ENCODE measurements around the gene SMIM30.

- no peak for TF ChIP-seq CTCF (IDR thresholded peaks at IDR 0.05)
- TF ChIP-seq EZH2 (IDR thresholded peaks at IDR 0.05) = no peak
- TF ChIP-seq EZH2phosphoT487 (IDR thresholded peaks at IDR 0.05) = no peak
Observed at GRCh38 chr7:113143486-113144257, 25.3 kb upstream of the SMIM30 start.

Data from neural progenitor cell (in vitro differentiated cells).